Measurements from ENCODE around the gene GPR35.

DNA sequence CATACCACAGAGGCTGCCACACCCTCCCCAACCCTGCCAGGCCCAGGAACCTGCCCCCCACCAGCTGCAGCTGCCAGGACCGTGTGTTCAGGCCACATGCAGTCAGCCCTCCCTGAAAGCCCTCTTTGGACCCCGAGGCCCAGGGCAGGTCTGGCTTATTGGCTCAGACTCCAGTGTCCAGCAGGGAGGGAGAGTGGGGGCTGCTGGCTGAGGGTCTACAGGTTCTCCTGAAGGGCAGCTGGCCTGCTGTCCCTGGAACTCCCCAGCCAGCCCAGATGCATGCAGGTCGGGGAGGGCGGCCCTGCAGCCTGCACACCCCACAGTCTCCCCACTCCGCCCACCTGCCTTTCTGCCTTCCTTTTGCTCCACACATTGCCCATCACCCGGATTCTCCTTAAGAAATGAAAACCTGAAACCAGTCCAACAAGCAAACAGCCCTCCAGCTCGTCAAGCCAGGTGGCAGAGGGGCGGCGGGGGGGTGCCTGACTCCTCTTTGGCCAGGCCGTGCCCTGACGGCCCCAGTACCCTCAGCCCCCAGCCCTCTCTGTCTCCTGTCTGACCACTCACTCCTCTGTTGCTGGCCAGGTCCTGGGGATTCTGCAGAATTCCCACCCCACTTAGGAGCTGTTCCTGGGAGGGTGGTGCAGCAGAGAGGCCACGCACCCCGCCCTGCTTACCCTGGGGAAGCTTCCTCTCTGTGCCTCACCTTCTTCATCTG, 18.0 kb downstream of the GPR35 start:
- TF ChIP-seq PCBP1 (IDR thresholded peaks at IDR 0.05; ENCODE audit: borderline replicate concordance, low read depth, low read length) (no peak), RAD21 (CRISPR knock-in tag; IDR thresholded peaks at IDR 0.05) (no peak), POLR2A (IDR thresholded peaks at IDR 0.05; ENCODE audit: insufficient read depth in 1 of 2, low read depth in 2 of 2, low read length in 2 of 2) (no peak), YY1 (IDR thresholded peaks at IDR 0.05; ENCODE audit: insufficient read depth, insufficient replicate concordance, low read depth, low read length) (no peak)
- TF ChIP-seq, protein P1, sequence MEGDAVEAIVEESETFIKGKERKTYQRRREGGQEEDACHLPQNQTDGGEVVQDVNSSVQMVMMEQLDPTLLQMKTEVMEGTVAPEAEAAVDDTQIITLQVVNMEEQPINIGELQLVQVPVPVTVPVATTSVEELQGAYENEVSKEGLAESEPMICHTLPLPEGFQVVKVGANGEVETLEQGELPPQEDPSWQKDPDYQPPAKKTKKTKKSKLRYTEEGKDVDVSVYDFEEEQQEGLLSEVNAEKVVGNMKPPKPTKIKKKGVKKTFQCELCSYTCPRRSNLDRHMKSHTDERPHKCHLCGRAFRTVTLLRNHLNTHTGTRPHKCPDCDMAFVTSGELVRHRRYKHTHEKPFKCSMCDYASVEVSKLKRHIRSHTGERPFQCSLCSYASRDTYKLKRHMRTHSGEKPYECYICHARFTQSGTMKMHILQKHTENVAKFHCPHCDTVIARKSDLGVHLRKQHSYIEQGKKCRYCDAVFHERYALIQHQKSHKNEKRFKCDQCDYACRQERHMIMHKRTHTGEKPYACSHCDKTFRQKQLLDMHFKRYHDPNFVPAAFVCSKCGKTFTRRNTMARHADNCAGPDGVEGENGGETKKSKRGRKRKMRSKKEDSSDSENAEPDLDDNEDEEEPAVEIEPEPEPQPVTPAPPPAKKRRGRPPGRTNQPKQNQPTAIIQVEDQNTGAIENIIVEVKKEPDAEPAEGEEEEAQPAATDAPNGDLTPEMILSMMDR (CRISPR knock-in tag; IDR thresholded peaks at IDR 0.05): no peak
- TF ChIP-seq, protein P2, sequence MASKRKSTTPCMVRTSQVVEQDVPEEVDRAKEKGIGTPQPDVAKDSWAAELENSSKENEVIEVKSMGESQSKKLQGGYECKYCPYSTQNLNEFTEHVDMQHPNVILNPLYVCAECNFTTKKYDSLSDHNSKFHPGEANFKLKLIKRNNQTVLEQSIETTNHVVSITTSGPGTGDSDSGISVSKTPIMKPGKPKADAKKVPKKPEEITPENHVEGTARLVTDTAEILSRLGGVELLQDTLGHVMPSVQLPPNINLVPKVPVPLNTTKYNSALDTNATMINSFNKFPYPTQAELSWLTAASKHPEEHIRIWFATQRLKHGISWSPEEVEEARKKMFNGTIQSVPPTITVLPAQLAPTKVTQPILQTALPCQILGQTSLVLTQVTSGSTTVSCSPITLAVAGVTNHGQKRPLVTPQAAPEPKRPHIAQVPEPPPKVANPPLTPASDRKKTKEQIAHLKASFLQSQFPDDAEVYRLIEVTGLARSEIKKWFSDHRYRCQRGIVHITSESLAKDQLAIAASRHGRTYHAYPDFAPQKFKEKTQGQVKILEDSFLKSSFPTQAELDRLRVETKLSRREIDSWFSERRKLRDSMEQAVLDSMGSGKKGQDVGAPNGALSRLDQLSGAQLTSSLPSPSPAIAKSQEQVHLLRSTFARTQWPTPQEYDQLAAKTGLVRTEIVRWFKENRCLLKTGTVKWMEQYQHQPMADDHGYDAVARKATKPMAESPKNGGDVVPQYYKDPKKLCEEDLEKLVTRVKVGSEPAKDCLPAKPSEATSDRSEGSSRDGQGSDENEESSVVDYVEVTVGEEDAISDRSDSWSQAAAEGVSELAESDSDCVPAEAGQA (IDR thresholded peaks at IDR 0.05; ENCODE audit: low read depth): no peak
- TF ChIP-seq, protein P2 (CRISPR knock-in tag; IDR thresholded peaks at IDR 0.05; ENCODE audit: borderline replicate concordance): no peak
- TF ChIP-seq, protein P3, sequence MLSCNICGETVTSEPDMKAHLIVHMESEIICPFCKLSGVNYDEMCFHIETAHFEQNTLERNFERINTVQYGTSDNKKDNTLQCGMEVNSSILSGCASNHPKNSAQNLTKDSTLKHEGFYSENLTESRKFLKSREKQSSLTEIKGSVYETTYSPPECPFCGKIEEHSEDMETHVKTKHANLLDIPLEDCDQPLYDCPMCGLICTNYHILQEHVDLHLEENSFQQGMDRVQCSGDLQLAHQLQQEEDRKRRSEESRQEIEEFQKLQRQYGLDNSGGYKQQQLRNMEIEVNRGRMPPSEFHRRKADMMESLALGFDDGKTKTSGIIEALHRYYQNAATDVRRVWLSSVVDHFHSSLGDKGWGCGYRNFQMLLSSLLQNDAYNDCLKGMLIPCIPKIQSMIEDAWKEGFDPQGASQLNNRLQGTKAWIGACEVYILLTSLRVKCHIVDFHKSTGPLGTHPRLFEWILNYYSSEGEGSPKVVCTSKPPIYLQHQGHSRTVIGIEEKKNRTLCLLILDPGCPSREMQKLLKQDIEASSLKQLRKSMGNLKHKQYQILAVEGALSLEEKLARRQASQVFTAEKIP (CRISPR knock-in tag; IDR thresholded peaks at IDR 0.05; ENCODE audit: borderline replicate concordance): no peak
